Immature natural killer cell (primary cell): ENCODE data around the gene SMARCD2. TPM values are rescaled to one million over a fixed set of nuclear protein-coding genes. Genes with fewer than 3 reads are reported as not detected.

Experiments
- DNase-seq, 3 donors: peaks; one replicate each; pipeline ENCODE4 v3.0.0; 2022; ENCODE audit warnings: mixed read lengths in 1 of 3
- H3K27ac Mint-ChIP-seq, 6 donors: one replicate each; pipeline ENCODE4 v1.8.0; 2020; ENCODE audit warnings: mixed read lengths in 6 of 6, mild to moderate bottlenecking in 5 of 6, inconsistent platforms in 4 of 6, moderate library complexity in 3 of 6
- H3K27me3 Mint-ChIP-seq, 3 donors: one replicate each; pipeline ENCODE4 v1.8.0; 2020 to 2021; ENCODE audit warnings: low read depth in 3 of 3, mild to moderate bottlenecking in 3 of 3, mixed read lengths in 3 of 3, moderate library complexity in 3 of 3, inconsistent platforms in 1 of 3
- H3K36me3 Mint-ChIP-seq, 3 donors: one replicate each; pipeline ENCODE4 v1.8.0; 2020; ENCODE audit warnings: mixed read lengths in 3 of 3, inconsistent platforms in 2 of 3, mild to moderate bottlenecking in 2 of 3
- H3K4me1 Mint-ChIP-seq, 2 donors: one replicate each; pipeline ENCODE4 v1.8.0; 2020; ENCODE audit warnings: inconsistent platforms in 2 of 2, mild to moderate bottlenecking in 2 of 2, mixed read lengths in 2 of 2, moderate library complexity in 1 of 2
- H3K4me3 Mint-ChIP-seq, 5 donors: one replicate each; pipeline ENCODE4 v1.8.0; 2020; ENCODE audit warnings: mild to moderate bottlenecking in 5 of 5, mixed read lengths in 5 of 5, inconsistent platforms in 3 of 5, moderate library complexity in 3 of 5
- H3K9me3 Mint-ChIP-seq, 6 donors: one replicate each; pipeline ENCODE4 v1.8.0; 2020; ENCODE audit warnings: mild to moderate bottlenecking in 6 of 6, mixed read lengths in 6 of 6, inconsistent platforms in 4 of 6, moderate library complexity in 3 of 6
- polyA plus RNA-seq, 3 donors: library from polyadenylated mRNA; unstranded; fragments of 300-500 nt; fragmentation: Illumina TruSeq; gene quantifications; one replicate each; pipeline ENCODE4 v1.2.3, GENCODE V29; 2021

Gene SMARCD2
- polyA plus RNA-seq, 3 donors from 2014 or later, result 77.9 to 83.7 (median 82.9) TPM

GRCh38 chr17:63792055-63792729, 50.3 kb downstream of the SMARCD2 start:
- no peak overlapping the region for H3K4me3 Mint-ChIP-seq
- H3K9me3 Mint-ChIP-seq, result no peaks in the 10 kb centered on the region
- H3K27me3 Mint-ChIP-seq, result peaks cover 0 to 2% (median 0%) of the 10 kb centered on the region in 3 donors
- H3K4me1 Mint-ChIP-seq, result no peaks in the 10 kb centered on the region
- H3K36me3 Mint-ChIP-seq, result peaks cover 15 to 40% (median 22%) of the 10 kb centered on the region in 3 donors
- DNase-seq, result no peak
- H3K27ac Mint-ChIP-seq, result peak overlapping the region in 2 of 6 donors; percentile 22 to 45

GRCh38 chr17:63790057-63790456, 52.4 kb downstream of the SMARCD2 start:
- Mint-ChIP-seq H3K36me3 (peaks cover 15 to 28% (median 21%) of the 10 kb centered on the region in 3 donors), H3K27ac (no peak overlapping the region), H3K4me3 (no peak overlapping the region), H3K9me3 (no peaks in the 10 kb centered on the region), H3K27me3 (peaks cover 0 to 2% (median 0%) of the 10 kb centered on the region in 3 donors), H3K4me1 (peaks cover 2 to 7% of the 10 kb centered on the region in 2 donors)
- no peak for DNase-seq

DNA sequence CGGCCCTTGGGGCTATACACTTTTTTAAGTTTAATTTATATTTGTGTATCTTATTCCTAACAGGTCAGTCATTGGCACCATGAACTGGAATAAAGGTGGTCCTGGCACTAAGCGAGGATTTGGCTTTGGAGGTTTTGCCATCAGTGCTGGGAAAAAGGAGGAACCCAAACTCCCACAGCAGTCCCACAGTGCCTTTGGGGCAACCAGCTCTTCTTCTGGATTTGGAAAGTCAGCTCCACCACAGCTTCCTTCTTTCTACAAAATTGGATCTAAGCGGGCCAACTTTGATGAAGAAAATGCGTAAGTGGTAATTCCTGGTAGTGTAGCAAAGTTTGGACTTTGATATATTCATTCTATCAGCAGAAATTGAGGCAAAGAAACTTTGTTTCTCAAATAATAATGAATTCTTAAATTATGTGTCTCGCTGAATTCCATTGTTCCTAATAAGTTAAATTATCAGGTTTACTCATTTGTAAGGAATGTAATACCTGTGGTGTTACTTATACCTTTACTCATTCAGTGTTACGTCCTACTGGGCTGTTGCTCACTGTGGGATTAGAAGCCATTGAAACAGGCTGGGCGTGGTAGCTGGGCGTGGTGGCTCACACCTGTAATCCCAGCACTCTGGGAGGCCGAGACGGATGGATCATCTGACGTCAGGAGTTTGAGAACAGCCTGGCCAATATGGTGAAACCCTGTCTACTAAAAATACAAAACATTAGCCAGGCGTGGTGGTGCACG, 55.3 kb downstream of the SMARCD2 start:
- H3K4me3 Mint-ChIP-seq, result no peak overlapping the region
- H3K27ac Mint-ChIP-seq, result no peak overlapping the region

GRCh38 chr17:63786117-63786516, 56.4 kb downstream of the SMARCD2 start:
- no peaks in the 10 kb centered on the region for H3K9me3 Mint-ChIP-seq

More for the DNA sequence above, 55.3 kb downstream of the SMARCD2 start:
- DNase-seq, result no peak
- H3K4me1 Mint-ChIP-seq, result peaks cover 19 to 23% of the 10 kb centered on the region in 2 donors
- H3K9me3 Mint-ChIP-seq, result no peaks in the 10 kb centered on the region
- peaks cover 0 to 5% (median 4%) of the 10 kb centered on the region in 3 donors for H3K36me3 Mint-ChIP-seq
- no peaks in the 10 kb centered on the region for H3K27me3 Mint-ChIP-seq

DNA sequence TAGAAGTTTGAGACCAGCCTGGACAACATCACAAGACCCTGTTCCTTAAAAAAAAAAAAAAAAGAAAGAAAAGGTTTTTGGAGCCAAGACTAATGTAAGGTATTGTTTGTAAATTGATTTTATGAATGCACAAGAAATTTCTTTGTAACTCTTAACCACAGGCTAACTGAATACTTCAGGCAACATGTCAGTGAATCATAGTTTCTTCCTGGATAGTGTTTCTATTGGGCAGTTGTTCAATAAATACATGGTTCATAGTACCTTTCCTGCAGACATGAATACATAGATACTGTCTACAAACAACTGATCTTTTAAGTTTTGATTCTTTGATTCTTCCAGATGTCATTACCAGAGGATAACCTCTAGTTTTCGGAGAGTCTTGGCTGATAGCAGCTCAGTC, 56.9 kb downstream of the SMARCD2 start:
- Mint-ChIP-seq H3K27ac (peak overlapping the region in 4 of 6 donors; percentile 8 to 34 (median 24)), H3K4me1 (peaks cover 23 to 32% of the 10 kb centered on the region in 2 donors), H3K9me3 (no peaks in the 10 kb centered on the region), H3K27me3 (no peaks in the 10 kb centered on the region), H3K4me3 (no peak overlapping the region), H3K36me3 (peaks cover 0 to 4% (median 3%) of the 10 kb centered on the region in 3 donors)
- DNase-seq, result no peak

More at GRCh38 chr17:63786117-63786516, 56.4 kb downstream of the SMARCD2 start:
- DNase-seq, result no peak
- Mint-ChIP-seq H3K27ac (peak overlapping the region in 2 of 6 donors; percentile 8 to 22), H3K4me1 (peaks cover 21 to 27% of the 10 kb centered on the region in 2 donors), H3K36me3 (peaks cover 0 to 4% (median 3%) of the 10 kb centered on the region in 3 donors), H3K4me3 (no peak overlapping the region), H3K27me3 (no peaks in the 10 kb centered on the region)

DNA sequence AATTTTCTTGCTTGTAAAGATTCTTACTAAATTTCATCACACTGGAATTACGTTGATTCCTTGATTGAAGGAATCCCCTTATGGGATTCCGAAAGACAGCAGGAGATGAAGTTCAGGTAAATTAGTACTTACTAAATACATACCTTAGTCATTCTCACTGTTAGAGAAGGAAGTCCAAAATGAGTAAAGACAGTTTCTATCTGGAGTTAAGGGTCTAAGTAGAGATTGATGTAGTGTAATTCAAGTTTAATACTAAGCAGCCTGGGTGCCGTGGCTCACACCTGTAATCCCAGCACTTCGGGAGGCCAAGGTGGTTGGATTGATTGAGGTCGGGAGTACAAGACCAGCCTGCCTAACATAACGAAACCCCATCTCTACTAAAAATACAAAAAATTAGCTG, 59.0 kb downstream of the SMARCD2 start:
- H3K36me3 Mint-ChIP-seq, result peaks cover 0 to 8% (median 4%) of the 10 kb centered on the region in 3 donors
- H3K9me3 Mint-ChIP-seq, result no peaks in the 10 kb centered on the region
- no peaks in the 10 kb centered on the region for H3K27me3 Mint-ChIP-seq
- no peak for DNase-seq
- H3K4me3 Mint-ChIP-seq, result no peak overlapping the region
- peak overlapping the region in 3 of 6 donors; percentile 11 to 57 (median 18) for H3K27ac Mint-ChIP-seq
- peaks cover 28 to 52% of the 10 kb centered on the region in 2 donors for H3K4me1 Mint-ChIP-seq

Other genes with a start within 250 kb of the SMARCD2 start
- 10 to 100 TPM; 10.9 to 19.9 (median 19.6) TPM for gene TACO1, start 241.8 kb downstream of the SMARCD2 start, polyA plus RNA-seq
- gene MAP3K3, start 220.3 kb downstream of the SMARCD2 start, polyA plus RNA-seq, result 10 to 100 TPM; 21.4 to 40.4 (median 31.9) TPM
- gene LIMD2, start 142.6 kb downstream of the SMARCD2 start, polyA plus RNA-seq, result 100 to 1,000 TPM; 273 to 573 (median 404) TPM
- gene STRADA, start 100.9 kb downstream of the SMARCD2 start, polyA plus RNA-seq, result 10 to 100 TPM; 22.3 to 34.9 (median 33.0) TPM
- 10 to 100 TPM; 21.1 to 50.1 (median 43.3) TPM for gene CCDC47, start 69.1 kb downstream of the SMARCD2 start, polyA plus RNA-seq
- 10 to 100 TPM in 1 of 3 donors, 1 to 10 TPM in 2; 4.8 to 18.2 (median 5.5) TPM for gene DDX42, start 68.5 kb downstream of the SMARCD2 start, polyA plus RNA-seq
- 100 to 1,000 TPM; 130 to 222 (median 148) TPM for gene PSMC5, start 15.3 kb downstream of the SMARCD2 start, polyA plus RNA-seq
- gene FTSJ3, start 15.0 kb downstream of the SMARCD2 start, polyA plus RNA-seq, result 10 to 100 TPM; 13.3 to 37.9 (median 19.0) TPM
- gene CSH2, start 31.0 kb upstream of the SMARCD2 start, polyA plus RNA-seq, result not detected
- not detected for gene GH2, start 39.3 kb upstream of the SMARCD2 start, polyA plus RNA-seq
- gene CSH1, start 53.9 kb upstream of the SMARCD2 start, polyA plus RNA-seq, result not detected
- gene CSHL1, start 68.6 kb upstream of the SMARCD2 start, polyA plus RNA-seq, result not detected
- not detected for gene GH1, start 76.2 kb upstream of the SMARCD2 start, polyA plus RNA-seq
- 10 to 100 TPM; 45.8 to 67.3 (median 51.9) TPM for gene CD79B, start 89.6 kb upstream of the SMARCD2 start, polyA plus RNA-seq
- under 1 TPM in 1 of 3 donors, not detected in 2; 0.02 TPM for gene SCN4A, start 130.2 kb upstream of the SMARCD2 start, polyA plus RNA-seq
- gene PRR29, start 155.7 kb upstream of the SMARCD2 start, polyA plus RNA-seq, result 1 to 10 TPM; 5.0 to 6.8 (median 5.5) TPM
- 100 to 1,000 TPM; 327 to 535 (median 329) TPM for gene ICAM2, start 177.9 kb upstream of the SMARCD2 start, polyA plus RNA-seq